ENCODE measurements around the gene GNG12. TPM values are rescaled to one million over a fixed set of nuclear protein-coding genes. Genes with fewer than 3 reads are reported as not detected.

GNG12 gene
- total RNA-seq, 5 donors from 2014 or later (not counting 1 experiment from before 2014, with no cell fraction given): 0.26 to 0.44 (median 0.35) TPM; not detected in 2

- Mint-ChIP-seq H3K27ac (no peak overlapping the region), H3K36me3 (no peaks in the 10 kb centered on the region), H3K9me3 (no peaks in the 10 kb centered on the region), H3K4me1 (no peaks in the 10 kb centered on the region), H3K4me3 (no peak overlapping the region), H3K27me3 (peaks cover 12 to 23% of the 10 kb centered on the region in 2 donors)
- H3K9me3 ChIP-seq: no peaks in the 10 kb centered on the region
- H3K36me3 ChIP-seq (ENCODE audit: control insufficient read depth in 2 of 2, extremely low read depth in 1 of 2, insufficient read depth in 1 of 2, low read length in 1 of 2): no peaks in the 10 kb centered on the region
- H3K4me1 ChIP-seq (ENCODE audit: control insufficient read depth in 1 of 2, extremely low read depth in 1 of 2, insufficient read depth in 2 of 2, low read length in 2 of 2): no peaks in the 10 kb centered on the region
- WGBS (ENCODE audit: insufficient coverage): 79% methylated on average over 2 of the region's 4 CpGs
- ATAC-seq (replicated peaks in 1 of 4) (no peak), DNase-seq (no peak)
- POLR2A ChIA-PET: no interaction called here
- CTCF ChIA-PET: interaction anchor here in 1 of 2 donors (0.5 kb wide), 1 partner anchor 226 kb away, joined by 4 read pairs; no protein-coding TSS in a partner anchor
- peaks cover 0 to 4% of the 10 kb centered on the region in 2 experiments for H3K27me3 ChIP-seq (replicated peaks in 1 of 2; ENCODE audit: control insufficient read depth in 2 of 2, extremely low read depth in 1 of 2, insufficient read depth in 2 of 2, low read length in 1 of 2)
- H3K4me3 ChIP-seq (ENCODE audit: control insufficient read depth in 1 of 2, extremely low read depth in 1 of 2, low read length in 1 of 2): no peak overlapping the region
- no peak overlapping the region for H3K27ac ChIP-seq (ENCODE audit: low read length)
These were observed 12.0 kb downstream of the GNG12 start for GRCh38 chr1:67821263-67821662.

- H3K36me3 ChIP-seq (ENCODE audit: control insufficient read depth in 2 of 2, extremely low read depth in 1 of 2, insufficient read depth in 1 of 2, low read length in 1 of 2): no peaks in the 10 kb centered on the region
- no peaks in the 10 kb centered on the region for H3K9me3 ChIP-seq
- no peaks in the 10 kb centered on the region for H3K36me3 Mint-ChIP-seq
- DNase-seq (no peak), ATAC-seq (replicated peaks in 1 of 4) (no peak)
- no peaks in the 10 kb centered on the region for H3K9me3 Mint-ChIP-seq
- ChIA-PET CTCF (interaction anchor here in 1 of 2 donors (0.5 kb wide), 1 partner anchor 288 kb away, joined by 3 read pairs; no protein-coding TSS in a partner anchor), POLR2A (no interaction called here)
- H3K27me3 ChIP-seq (replicated peaks in 1 of 2; ENCODE audit: control insufficient read depth in 2 of 2, extremely low read depth in 1 of 2, insufficient read depth in 2 of 2, low read length in 1 of 2): peaks cover 0 to 11% of the 10 kb centered on the region in 2 experiments
- no peak overlapping the region for H3K4me3 Mint-ChIP-seq
- no peaks in the 10 kb centered on the region for H3K4me1 ChIP-seq (ENCODE audit: control insufficient read depth in 1 of 2, extremely low read depth in 1 of 2, insufficient read depth in 2 of 2, low read length in 2 of 2)
- no peaks in the 10 kb centered on the region for H3K4me1 Mint-ChIP-seq
- peaks cover 10 to 19% of the 10 kb centered on the region in 2 donors for H3K27me3 Mint-ChIP-seq
- 65% methylated on average over 4 of the region's 8 CpGs for WGBS (ENCODE audit: insufficient coverage)
- H3K27ac ChIP-seq (ENCODE audit: low read length): no peak overlapping the region
- no peak overlapping the region for H3K4me3 ChIP-seq (ENCODE audit: control insufficient read depth in 1 of 2, extremely low read depth in 1 of 2, low read length in 1 of 2)
- H3K27ac Mint-ChIP-seq: no peak overlapping the region
These were observed 14.5 kb downstream of the GNG12 start for GRCh38 chr1:67818725-67819301.

DNA sequence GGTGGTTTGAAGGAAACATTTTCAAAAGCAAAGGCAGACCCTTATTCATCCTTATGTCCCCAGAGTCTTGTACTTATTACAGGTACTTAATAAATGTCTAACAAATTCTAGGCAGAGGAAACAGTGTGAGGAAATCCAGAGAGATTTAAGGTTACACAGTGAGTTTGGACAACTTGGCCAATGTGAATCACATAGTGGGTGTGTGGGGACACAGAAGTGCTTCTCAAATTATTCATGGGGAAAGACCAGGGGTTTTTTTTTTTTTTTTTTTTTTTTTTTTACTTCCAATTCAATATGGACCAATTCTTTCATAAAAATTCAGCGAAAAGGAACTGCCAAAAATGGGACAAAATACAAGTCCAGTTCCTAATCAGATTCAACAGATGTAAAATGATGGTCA, 15.1 kb downstream of the GNG12 start:
- Mint-ChIP-seq H3K36me3 (no peaks in the 10 kb centered on the region), H3K4me3 (no peak overlapping the region), H3K4me1 (no peaks in the 10 kb centered on the region), H3K27ac (no peak overlapping the region), H3K9me3 (no peaks in the 10 kb centered on the region), H3K27me3 (peaks cover 9 to 19% of the 10 kb centered on the region in 2 donors)
- no CpG with 5 or more reads among the region's 1 CpG for WGBS (ENCODE audit: insufficient coverage)
- ATAC-seq (replicated peaks in 1 of 4): no peak
- DNase-seq: no peak
- Histone ChIP-seq H3K36me3 (ENCODE audit: control insufficient read depth in 2 of 2, extremely low read depth in 1 of 2, insufficient read depth in 1 of 2, low read length in 1 of 2) (no peaks in the 10 kb centered on the region), H3K9me3 (no peaks in the 10 kb centered on the region), H3K4me3 (ENCODE audit: control insufficient read depth in 1 of 2, extremely low read depth in 1 of 2, low read length in 1 of 2) (no peak overlapping the region), H3K27ac (ENCODE audit: low read length) (no peak overlapping the region), H3K4me1 (ENCODE audit: control insufficient read depth in 1 of 2, extremely low read depth in 1 of 2, insufficient read depth in 2 of 2, low read length in 2 of 2) (no peaks in the 10 kb centered on the region), H3K27me3 (replicated peaks in 1 of 2; ENCODE audit: control insufficient read depth in 2 of 2, extremely low read depth in 1 of 2, insufficient read depth in 2 of 2, low read length in 1 of 2) (peaks cover 0 to 11% of the 10 kb centered on the region in 2 experiments)
- ChIA-PET POLR2A (interaction anchor here in 1 of 2 donors (0.7 kb wide), 1 partner anchor 45 kb away, joined by 6 read pairs; no protein-coding TSS in a partner anchor), CTCF (no interaction called here)

GRCh38 chr1:67817319-67817718, 15.9 kb downstream of the GNG12 start:
- Histone ChIP-seq H3K4me3 (ENCODE audit: control insufficient read depth in 1 of 2, extremely low read depth in 1 of 2, low read length in 1 of 2) (no peak overlapping the region), H3K9me3 (no peaks in the 10 kb centered on the region), H3K4me1 (ENCODE audit: control insufficient read depth in 1 of 2, extremely low read depth in 1 of 2, insufficient read depth in 2 of 2, low read length in 2 of 2) (no peaks in the 10 kb centered on the region), H3K27ac (ENCODE audit: low read length) (no peak overlapping the region), H3K36me3 (ENCODE audit: control insufficient read depth in 2 of 2, extremely low read depth in 1 of 2, insufficient read depth in 1 of 2, low read length in 1 of 2) (no peaks in the 10 kb centered on the region), H3K27me3 (replicated peaks in 1 of 2; ENCODE audit: control insufficient read depth in 2 of 2, extremely low read depth in 1 of 2, insufficient read depth in 2 of 2, low read length in 1 of 2) (peaks cover 0 to 11% of the 10 kb centered on the region in 2 experiments)
- ATAC-seq (replicated peaks in 1 of 4) (no peak), DNase-seq (no peak)
- Mint-ChIP-seq H3K4me3 (no peak overlapping the region), H3K27ac (no peak overlapping the region), H3K9me3 (no peaks in the 10 kb centered on the region), H3K27me3 (peaks cover 9 to 19% of the 10 kb centered on the region in 2 donors), H3K4me1 (no peaks in the 10 kb centered on the region), H3K36me3 (no peaks in the 10 kb centered on the region)
- POLR2A ChIA-PET: interaction anchor here (0.6 to 0.7 kb wide), 3 partner anchors 8 to 122 kb away, joined by 4 to 6 read pairs (median 4); no protein-coding TSS in a partner anchor
- CTCF ChIA-PET: no interaction called here
- WGBS (ENCODE audit: insufficient coverage): no CpG with 5 or more reads among the region's 1 CpG

DNA sequence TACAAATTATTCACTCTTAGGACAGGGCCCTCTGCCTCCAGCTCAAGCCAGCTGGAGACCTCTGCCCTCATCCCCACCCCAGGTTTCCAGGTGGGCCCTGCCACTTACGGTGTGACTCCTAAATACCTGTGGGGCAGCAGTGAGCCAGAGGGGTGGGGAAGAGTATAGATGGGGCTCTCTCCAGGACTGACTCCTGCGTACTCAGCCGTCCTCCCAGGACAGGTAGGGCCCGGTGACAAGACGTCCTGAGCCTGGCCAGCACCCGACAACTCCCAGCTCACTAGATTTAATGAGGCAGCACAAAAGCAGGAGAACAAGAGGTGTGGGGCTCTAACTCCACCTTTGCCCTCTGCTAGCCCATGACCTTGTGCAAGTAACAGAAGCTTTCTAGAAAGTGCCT, 16.8 kb downstream of the GNG12 start:
- DNase-seq: no peak
- Histone ChIP-seq H3K4me3 (ENCODE audit: control insufficient read depth in 1 of 2, extremely low read depth in 1 of 2, low read length in 1 of 2) (no peak overlapping the region), H3K27me3 (replicated peaks in 1 of 2; ENCODE audit: control insufficient read depth in 2 of 2, extremely low read depth in 1 of 2, insufficient read depth in 2 of 2, low read length in 1 of 2) (peaks cover 0 to 11% of the 10 kb centered on the region in 2 experiments), H3K4me1 (ENCODE audit: control insufficient read depth in 1 of 2, extremely low read depth in 1 of 2, insufficient read depth in 2 of 2, low read length in 2 of 2) (no peaks in the 10 kb centered on the region), H3K9me3 (no peaks in the 10 kb centered on the region), H3K36me3 (ENCODE audit: control insufficient read depth in 2 of 2, extremely low read depth in 1 of 2, insufficient read depth in 1 of 2, low read length in 1 of 2) (no peaks in the 10 kb centered on the region), H3K27ac (ENCODE audit: low read length) (no peak overlapping the region)
- Mint-ChIP-seq H3K9me3 (no peaks in the 10 kb centered on the region), H3K36me3 (no peaks in the 10 kb centered on the region), H3K27ac (no peak overlapping the region), H3K27me3 (peaks cover 9 to 19% of the 10 kb centered on the region in 2 donors), H3K4me3 (no peak overlapping the region), H3K4me1 (no peaks in the 10 kb centered on the region)
- POLR2A ChIA-PET: no interaction called here
- no peak for ATAC-seq (replicated peaks in 1 of 4)
- WGBS (ENCODE audit: insufficient coverage): 96% methylated on average over 5 of the region's 6 CpGs
- CTCF ChIA-PET: interaction anchor here in 1 of 2 donors (0.6 kb wide), 1 partner anchor 50 kb away, joined by 9 read pairs; no protein-coding TSS in a partner anchor

- Mint-ChIP-seq H3K27me3 (peaks cover 7 to 17% of the 10 kb centered on the region in 2 donors), H3K4me1 (no peaks in the 10 kb centered on the region)
- CTCF ChIA-PET: interaction anchor here in 1 of 2 donors (0.6 kb wide), 1 partner anchor 50 kb away, joined by 9 read pairs; no protein-coding TSS in a partner anchor
These were observed 17.2 kb downstream of the GNG12 start for GRCh38 chr1:67816095-67816475.

More at GRCh38 chr1:67816095-67816475, 17.2 kb downstream of the GNG12 start:
- Mint-ChIP-seq H3K4me3 (no peak overlapping the region), H3K36me3 (no peaks in the 10 kb centered on the region), H3K9me3 (no peaks in the 10 kb centered on the region), H3K27ac (no peak overlapping the region)
- Histone ChIP-seq H3K27ac (ENCODE audit: low read length) (no peak overlapping the region), H3K4me1 (ENCODE audit: control insufficient read depth in 1 of 2, extremely low read depth in 1 of 2, insufficient read depth in 2 of 2, low read length in 2 of 2) (no peaks in the 10 kb centered on the region), H3K36me3 (ENCODE audit: control insufficient read depth in 2 of 2, extremely low read depth in 1 of 2, insufficient read depth in 1 of 2, low read length in 1 of 2) (no peaks in the 10 kb centered on the region), H3K27me3 (replicated peaks in 1 of 2; ENCODE audit: control insufficient read depth in 2 of 2, extremely low read depth in 1 of 2, insufficient read depth in 2 of 2, low read length in 1 of 2) (peaks cover 0 to 11% of the 10 kb centered on the region in 2 experiments), H3K9me3 (no peaks in the 10 kb centered on the region), H3K4me3 (ENCODE audit: control insufficient read depth in 1 of 2, extremely low read depth in 1 of 2, low read length in 1 of 2) (no peak overlapping the region)
- POLR2A ChIA-PET: no interaction called here
- no peak for ATAC-seq (replicated peaks in 1 of 4)
- 86% methylated on average over 1 of the region's 7 CpGs for WGBS (ENCODE audit: insufficient coverage)
- no peak for DNase-seq
